ENCODE data around the gene FGF14.

The FGF14 gene

DNA sequence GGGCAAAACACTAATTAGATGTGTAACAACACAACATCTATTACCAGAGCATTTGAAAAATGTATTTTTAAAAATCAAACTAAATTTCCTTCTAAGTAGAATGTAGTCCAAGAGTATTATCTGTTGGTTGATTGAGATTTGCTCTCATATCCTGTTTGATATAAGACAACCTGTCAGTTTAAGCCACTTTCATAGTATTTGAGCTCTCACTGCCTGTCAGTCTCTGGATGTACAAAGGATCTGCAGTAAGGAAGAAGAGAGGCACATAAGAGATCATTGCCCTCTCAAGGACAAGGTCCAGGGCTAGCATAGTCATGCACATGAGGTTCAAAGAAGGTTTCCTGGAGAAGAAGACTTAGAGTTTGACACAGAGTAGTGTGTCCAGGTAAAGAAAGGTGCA is 57.4 kb downstream of the FGF14 start:
- Histone ChIP-seq H3K27ac (no peak overlapping the region), H4K20me1 (no peaks in the 10 kb centered on the region), H3K4me3 (no peak overlapping the region), H3K9me3 (replicated peaks in 1 of 11) (no peaks in the 10 kb centered on the region), H3K9ac (no peak overlapping the region), H3K36me3 (no peaks in the 10 kb centered on the region), H3K4me2 (no peak overlapping the region), H3K4me1 (no peaks in the 10 kb centered on the region), H3K27me3 (no peaks in the 10 kb centered on the region)
- no peak for TF ChIP-seq Cebpa-rat (IDR thresholded peaks at IDR 0.05)

DNA sequence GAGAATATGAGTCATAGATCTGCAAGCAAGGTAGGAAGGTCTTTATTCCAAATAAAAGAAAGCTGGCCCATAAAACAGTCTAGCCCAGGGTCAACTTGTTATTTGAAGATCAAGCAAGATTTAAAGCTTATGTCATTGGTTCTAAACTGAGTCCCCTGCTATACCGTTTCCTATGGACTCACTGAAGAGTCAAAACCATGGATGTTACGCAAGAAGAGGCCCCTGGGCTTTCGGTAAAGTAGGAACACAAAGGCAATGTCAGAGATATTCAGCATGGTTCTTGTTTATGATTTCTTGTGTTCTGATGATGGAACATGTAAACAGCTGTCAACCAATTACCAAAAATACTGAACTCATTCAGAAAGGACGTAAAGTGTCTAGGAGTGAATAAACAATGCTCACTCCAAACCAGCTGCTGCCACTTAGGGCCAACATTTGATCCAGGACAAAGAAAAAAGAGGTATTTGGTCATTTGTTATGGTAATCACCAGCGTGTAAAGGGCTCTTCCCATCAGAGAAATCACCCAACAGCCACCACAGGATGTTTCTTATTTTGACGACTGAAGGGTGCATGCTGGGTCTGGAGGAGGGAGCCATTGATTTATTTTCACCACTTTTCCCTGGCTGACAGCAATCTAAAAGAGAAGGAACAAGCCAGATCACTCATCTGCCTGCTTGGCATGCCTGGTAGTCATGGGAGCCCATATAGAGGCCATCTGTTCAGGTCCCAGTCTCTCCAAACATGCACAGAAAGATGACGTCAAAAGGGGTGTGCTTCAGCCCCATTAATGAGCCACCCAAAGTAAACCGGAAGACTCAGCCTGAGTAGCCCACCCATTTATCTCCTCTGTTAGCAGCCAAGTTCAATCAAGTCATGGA is 68.3 kb downstream of the FGF14 start:
- no peaks in the 10 kb centered on the region for H3K36me3 ChIP-seq
- H3K9me3 ChIP-seq (replicated peaks in 1 of 11), result no peaks in the 10 kb centered on the region
- no peaks in the 10 kb centered on the region for H3K27me3 ChIP-seq
- no peak overlapping the region for H3K4me3 ChIP-seq
- no peaks in the 10 kb centered on the region for H4K20me1 ChIP-seq
- peak in 2 of 11 experiments; percentile 38 to 55; a peak in 2 of 22 replicates for TF ChIP-seq Cebpa-rat (IDR thresholded peaks at IDR 0.05)
- no peak overlapping the region for H3K9ac ChIP-seq
- H3K4me1 ChIP-seq, result no peaks in the 10 kb centered on the region
- H3K27ac ChIP-seq, result no peak overlapping the region
- H3K4me2 ChIP-seq, result no peak overlapping the region

DNA sequence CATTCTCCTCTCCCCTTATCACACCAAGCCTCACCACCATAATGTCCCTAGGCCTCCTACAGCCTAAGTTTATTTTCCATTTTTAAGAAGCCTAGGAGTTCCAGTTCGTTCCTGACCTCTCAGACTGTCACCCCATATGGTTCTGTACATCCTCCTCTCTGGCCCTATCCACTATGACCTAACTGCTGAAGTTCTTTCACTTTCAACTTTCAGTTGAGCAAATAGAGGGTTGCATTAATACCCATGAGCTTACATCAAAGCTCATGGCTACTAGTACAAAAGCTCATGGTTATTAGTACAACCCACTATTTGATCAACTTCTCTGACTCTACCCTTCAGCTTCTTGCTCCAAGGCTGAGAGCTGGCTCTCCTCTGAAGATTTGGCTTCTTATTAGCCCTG is 72.9 kb downstream of the FGF14 start:
- no peak overlapping the region for H3K4me3 ChIP-seq
- H3K9me3 ChIP-seq (replicated peaks in 1 of 11), result no peaks in the 10 kb centered on the region
- no peak for TF ChIP-seq Cebpa-rat (IDR thresholded peaks at IDR 0.05)
- H3K4me2 ChIP-seq, result no peak overlapping the region
- no peak overlapping the region for H3K27ac ChIP-seq
- H3K27me3 ChIP-seq, result no peaks in the 10 kb centered on the region
- no peaks in the 10 kb centered on the region for H3K4me1 ChIP-seq
- no peaks in the 10 kb centered on the region for H3K36me3 ChIP-seq
- no peak overlapping the region for H3K9ac ChIP-seq
- no peaks in the 10 kb centered on the region for H4K20me1 ChIP-seq

DNA sequence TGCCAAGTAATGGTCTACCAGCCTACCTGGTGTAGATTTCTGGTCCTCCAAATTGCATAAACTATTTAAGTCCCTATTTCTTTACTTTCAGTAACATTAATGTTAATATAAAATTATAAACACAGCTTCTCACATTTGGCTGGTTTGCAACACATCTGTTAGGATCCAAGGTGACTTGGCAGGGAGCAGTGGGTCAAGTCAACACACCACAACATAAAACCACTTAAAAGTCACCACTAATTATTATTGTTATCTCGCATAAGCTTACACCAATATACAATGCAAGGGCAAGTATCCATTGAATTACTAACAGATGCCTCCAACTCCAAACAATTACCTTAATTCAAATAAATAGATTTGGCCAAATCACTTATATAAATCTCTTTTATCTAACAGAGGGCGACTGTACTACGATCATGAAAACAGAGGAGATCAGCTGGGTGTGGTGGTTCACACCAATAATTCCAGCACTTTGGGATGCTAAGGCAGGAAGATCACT is 74.7 kb downstream of the FGF14 start:
- Histone ChIP-seq H3K27ac (no peak overlapping the region), H3K9me3 (replicated peaks in 1 of 11) (no peaks in the 10 kb centered on the region), H3K4me1 (no peaks in the 10 kb centered on the region), H3K27me3 (no peaks in the 10 kb centered on the region), H3K36me3 (no peaks in the 10 kb centered on the region), H3K4me3 (no peak overlapping the region), H3K4me2 (no peak overlapping the region), H4K20me1 (no peaks in the 10 kb centered on the region), H3K9ac (no peak overlapping the region)
- TF ChIP-seq Cebpa-rat (IDR thresholded peaks at IDR 0.05), result no peak

DNA sequence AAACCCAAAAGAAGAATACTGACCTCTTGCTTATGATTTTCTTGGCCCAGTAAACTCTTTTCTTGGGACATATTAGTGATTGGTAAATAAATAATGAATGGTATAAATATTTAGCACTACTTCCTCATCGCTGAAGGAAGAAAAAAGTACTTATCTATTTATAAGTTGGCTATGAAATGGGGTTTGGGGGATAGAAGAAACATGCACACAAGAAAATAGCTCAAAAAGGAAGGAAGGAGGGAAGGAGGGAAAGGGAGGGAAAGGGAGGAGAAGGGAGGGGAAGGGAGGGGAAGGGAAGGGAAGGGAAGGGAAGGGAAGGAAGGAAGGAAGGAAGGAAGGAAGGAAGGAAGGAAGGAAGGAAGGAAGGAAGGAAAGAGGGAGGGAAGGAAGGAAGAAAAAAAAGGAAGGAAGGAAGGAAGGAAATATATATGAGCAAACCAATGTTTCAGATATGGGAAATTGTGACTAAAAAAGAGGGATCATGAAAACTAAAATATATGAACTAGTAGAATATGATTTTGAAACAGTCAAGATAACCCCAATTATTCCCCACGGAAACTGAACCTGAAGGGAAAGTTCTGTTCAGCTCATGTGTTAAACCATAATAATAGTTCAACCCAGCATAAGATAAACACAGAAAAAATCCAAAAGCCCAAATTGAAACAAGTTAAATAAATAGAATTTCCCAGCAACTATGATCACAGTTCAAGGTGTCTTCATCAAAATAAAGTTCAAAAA is 75.3 kb downstream of the FGF14 start:
- no peak overlapping the region for H3K4me3 ChIP-seq
- H3K4me2 ChIP-seq, result no peak overlapping the region
- H3K36me3 ChIP-seq, result no peaks in the 10 kb centered on the region
- no peaks in the 10 kb centered on the region for H3K27me3 ChIP-seq
- no peaks in the 10 kb centered on the region for H3K9me3 ChIP-seq (replicated peaks in 1 of 11)
- H4K20me1 ChIP-seq, result no peaks in the 10 kb centered on the region
- TF ChIP-seq Cebpa-rat (IDR thresholded peaks at IDR 0.05), result no peak
- H3K4me1 ChIP-seq, result no peaks in the 10 kb centered on the region
- H3K27ac ChIP-seq, result no peak overlapping the region
- H3K9ac ChIP-seq, result no peak overlapping the region

DNA sequence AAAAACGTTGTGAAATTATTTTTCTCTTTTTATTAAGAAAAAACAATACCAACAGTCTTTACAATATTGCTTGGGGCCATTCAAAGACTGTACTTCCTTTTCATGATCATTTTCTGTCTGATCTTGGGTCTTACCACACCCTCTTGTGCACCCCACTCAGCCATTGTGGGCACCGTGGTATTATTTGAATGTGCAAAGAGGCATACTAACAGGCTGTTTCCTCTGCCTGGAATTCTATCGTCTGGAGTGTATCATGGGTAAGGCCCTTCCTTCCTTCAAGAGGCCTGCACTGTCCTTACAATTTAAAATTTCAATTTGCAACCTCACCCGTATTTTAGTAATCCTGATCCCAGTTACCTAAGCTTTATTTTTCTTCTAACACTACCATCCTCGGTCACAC is 76.5 kb downstream of the FGF14 start:
- H3K4me1 ChIP-seq, result no peaks in the 10 kb centered on the region
- no peak overlapping the region for H3K4me3 ChIP-seq
- no peak overlapping the region for H3K4me2 ChIP-seq
- no peak overlapping the region for H3K9ac ChIP-seq
- no peak overlapping the region for H3K27ac ChIP-seq
- no peaks in the 10 kb centered on the region for H4K20me1 ChIP-seq
- no peaks in the 10 kb centered on the region for H3K27me3 ChIP-seq
- no peak for TF ChIP-seq Cebpa-rat (IDR thresholded peaks at IDR 0.05)
- H3K36me3 ChIP-seq, result no peaks in the 10 kb centered on the region
- no peaks in the 10 kb centered on the region for H3K9me3 ChIP-seq (replicated peaks in 1 of 11)

DNA sequence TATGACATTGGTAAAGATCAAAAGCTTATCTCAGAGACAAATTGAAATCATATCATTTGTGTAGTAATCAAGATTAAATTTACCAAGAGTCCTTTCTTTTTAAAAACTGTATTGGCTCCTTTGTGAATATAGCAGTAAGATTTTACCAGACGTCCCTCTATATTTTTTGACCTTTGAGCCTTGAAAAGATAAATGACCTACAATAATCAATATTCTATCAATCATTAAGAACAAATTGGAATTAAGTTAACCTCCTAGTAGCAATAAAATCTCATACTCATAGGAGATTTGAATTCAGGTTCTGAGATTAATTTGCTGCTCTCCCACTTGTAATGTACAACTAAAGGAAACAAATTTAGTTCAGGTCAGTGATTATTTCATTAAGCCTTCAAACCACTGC is 78.3 kb downstream of the FGF14 start:
- Histone ChIP-seq H3K36me3 (no peaks in the 10 kb centered on the region), H3K9ac (no peak overlapping the region), H3K27me3 (no peaks in the 10 kb centered on the region), H3K4me3 (no peak overlapping the region), H3K27ac (no peak overlapping the region), H3K4me1 (no peaks in the 10 kb centered on the region), H4K20me1 (no peaks in the 10 kb centered on the region), H3K4me2 (no peak overlapping the region), H3K9me3 (replicated peaks in 1 of 11) (no peaks in the 10 kb centered on the region)
- no peak for TF ChIP-seq Cebpa-rat (IDR thresholded peaks at IDR 0.05)

DNA sequence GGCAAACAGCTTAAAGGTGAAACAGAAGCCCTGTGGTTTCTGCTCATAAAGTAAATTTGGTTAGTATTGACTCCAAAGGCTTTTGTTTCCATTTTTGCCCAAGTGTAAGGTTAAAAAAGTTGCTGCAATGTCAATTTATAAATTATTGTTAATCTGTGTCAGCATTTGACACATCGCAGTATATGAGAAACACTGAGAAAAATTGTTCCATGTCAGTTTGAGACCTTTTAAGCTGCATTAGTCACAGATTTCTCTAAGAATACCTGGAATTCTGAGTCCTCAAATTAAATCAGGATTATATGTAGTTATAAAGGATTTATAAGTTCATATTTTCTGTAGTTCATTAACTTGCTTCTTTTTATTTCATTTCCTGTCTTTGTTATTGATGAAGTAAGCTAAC is 78.8 kb downstream of the FGF14 start:
- Histone ChIP-seq H3K4me3 (no peak overlapping the region), H4K20me1 (0 out of 22 replicates have a peak, but pooled peaks cover 0 to 1% (median 0%) of the 10 kb centered on the region in 11 experiments), H3K9ac (no peak overlapping the region), H3K27ac (no peak overlapping the region), H3K9me3 (replicated peaks in 1 of 11) (no peaks in the 10 kb centered on the region), H3K27me3 (no peaks in the 10 kb centered on the region), H3K36me3 (no peaks in the 10 kb centered on the region), H3K4me1 (no peaks in the 10 kb centered on the region), H3K4me2 (no peak overlapping the region)
- no peak for TF ChIP-seq Cebpa-rat (IDR thresholded peaks at IDR 0.05)

DNA sequence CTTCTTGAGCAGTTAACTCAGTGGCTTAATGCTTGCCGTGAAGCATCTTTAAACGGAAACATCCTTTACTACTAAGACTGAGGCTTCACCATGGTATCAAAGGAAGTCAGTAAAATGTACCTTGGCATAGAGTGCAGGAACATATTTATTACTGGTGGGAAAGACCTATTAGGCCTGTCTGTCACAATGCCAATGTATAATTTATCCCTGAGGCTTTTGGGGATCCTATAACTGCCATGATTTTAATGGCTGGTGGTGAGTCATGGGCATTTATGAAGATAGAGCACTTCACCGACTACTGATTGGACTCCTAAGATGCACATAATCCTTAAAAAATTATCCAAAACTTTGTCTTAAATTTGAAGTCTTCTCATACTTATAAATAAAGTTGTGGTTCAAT is 79.6 kb downstream of the FGF14 start:
- Histone ChIP-seq H3K9ac (no peak overlapping the region), H3K27me3 (no peaks in the 10 kb centered on the region), H3K4me2 (no peak overlapping the region), H4K20me1 (0 out of 22 replicates have a peak, but pooled peaks cover 0 to 4% (median 0%) of the 10 kb centered on the region in 11 experiments), H3K27ac (no peak overlapping the region), H3K9me3 (replicated peaks in 1 of 11) (no peaks in the 10 kb centered on the region), H3K4me3 (no peak overlapping the region), H3K36me3 (no peaks in the 10 kb centered on the region), H3K4me1 (no peaks in the 10 kb centered on the region)
- no peak for TF ChIP-seq Cebpa-rat (IDR thresholded peaks at IDR 0.05)

Measured in BLaER1 treated with 17β-estradiol and CSF1 and Interleukin-3, amounts not matched to agents 10 nM and 100 nM (cell line).